ENCODE measurements around the gene LHFPL3.
A peak's percentile ranks its signal among the peaks of the same experiment; 100 is the strongest.
"Not testable (repeated sequence)": the region's sequence is repeated elsewhere in the genome, so short reads cannot be mapped to it uniquely, and the experiment has no call there.

The LHFPL3 gene

GRCh38 chr7:104328296-104328969 is at the start of gene LHFPL3:
TSS of gene LHFPL3 (plus strand) at chr7:104328603.
- DNase-seq: peak; percentile 16

DNA sequence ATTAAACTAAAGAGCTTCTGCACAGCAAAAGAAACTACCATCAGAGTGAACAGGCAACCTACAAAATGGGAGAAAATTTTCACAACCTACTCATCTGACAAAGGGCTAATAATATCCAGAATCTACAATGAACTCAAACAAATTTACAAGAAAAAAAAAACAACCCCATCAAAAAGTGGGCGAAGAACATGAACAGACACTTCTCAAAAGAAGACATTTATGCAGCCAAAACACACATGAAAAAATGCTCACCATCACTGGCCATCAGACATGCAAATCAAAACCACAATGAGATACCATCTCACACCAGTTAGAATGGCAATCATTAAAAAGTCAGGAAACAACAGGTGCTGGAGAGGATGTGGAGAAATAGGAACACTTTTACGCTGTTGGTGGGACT is 46.7 kb upstream of the LHFPL3 start:
- not testable (repeated sequence) for DNase-seq

DNA sequence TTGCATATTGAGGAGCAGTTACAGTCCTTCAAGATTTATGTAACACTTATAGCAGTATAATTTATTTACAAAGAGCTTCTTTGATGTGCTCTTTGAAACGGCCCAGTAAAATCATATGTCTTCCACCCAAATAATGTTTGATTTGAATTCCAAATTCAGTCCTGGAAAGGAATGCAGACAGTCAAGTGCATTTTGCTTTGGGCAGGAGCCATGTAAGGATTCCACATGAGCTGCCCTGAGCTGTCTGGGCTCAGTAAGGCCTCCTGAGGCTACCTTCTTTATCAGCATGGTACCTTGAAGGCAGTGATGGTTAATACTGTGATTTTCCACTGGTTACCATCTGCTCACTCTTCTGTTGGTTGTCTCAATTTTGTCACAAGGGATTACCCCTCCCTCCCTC is 41.6 kb upstream of the LHFPL3 start:
- no peak for DNase-seq

DNA sequence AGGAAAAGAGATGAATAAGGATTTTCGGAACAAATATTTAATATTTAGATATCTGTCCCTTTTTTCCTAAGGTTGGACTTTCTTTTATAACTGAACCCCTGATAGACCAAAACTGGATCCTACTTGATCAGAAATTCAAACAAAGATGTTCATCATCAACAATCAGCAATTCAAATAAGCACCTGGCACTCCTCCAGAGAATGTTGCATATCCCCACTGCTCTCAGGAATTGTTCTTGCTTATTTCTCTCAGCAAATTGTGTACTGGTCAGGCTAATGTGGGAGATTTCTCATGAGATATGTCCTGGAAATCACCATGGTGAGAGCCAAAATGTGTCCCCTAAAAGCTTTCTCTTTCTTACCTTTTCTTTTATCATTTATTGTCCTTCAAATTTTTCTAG is 40.3 kb upstream of the LHFPL3 start:
- DNase-seq: no peak

DNA sequence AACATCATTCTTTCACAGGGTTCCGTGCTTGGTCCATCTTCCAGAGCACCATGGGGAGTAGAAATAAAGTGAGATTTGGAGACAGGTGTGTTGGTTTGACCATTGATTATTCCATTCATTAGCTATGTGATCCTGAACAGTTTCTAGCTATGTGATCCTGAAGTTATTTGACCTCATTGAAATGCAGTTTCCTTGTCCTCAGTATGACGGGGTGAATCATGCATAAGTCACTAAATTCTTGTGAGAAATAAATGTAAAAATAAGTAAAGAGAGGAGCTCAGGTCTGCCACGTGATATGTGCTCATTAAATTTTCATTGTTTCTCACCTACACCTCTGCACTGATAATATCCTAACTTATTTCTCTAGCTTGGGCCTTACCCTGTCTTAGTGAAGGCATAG is 34.1 kb upstream of the LHFPL3 start:
- no peak for DNase-seq

DNA sequence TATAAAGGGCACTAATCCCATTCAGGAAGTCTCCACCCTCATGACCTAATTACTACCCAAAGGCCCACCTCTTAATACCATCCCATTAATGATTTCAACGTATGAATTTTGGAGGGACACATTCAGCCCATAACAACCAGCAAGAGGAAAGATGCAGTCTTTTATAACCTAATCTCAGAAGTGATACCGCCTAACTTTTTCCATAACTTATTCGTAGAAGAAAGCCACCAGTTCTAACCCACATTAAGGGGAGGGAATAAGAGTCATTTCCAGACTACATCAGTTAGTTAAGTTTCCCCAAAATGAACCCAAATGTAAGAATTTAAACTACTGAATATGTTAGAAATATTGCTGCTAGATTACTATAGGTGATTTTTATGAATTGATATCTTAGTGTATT is 32.1 kb upstream of the LHFPL3 start:
- no peak for DNase-seq

DNA sequence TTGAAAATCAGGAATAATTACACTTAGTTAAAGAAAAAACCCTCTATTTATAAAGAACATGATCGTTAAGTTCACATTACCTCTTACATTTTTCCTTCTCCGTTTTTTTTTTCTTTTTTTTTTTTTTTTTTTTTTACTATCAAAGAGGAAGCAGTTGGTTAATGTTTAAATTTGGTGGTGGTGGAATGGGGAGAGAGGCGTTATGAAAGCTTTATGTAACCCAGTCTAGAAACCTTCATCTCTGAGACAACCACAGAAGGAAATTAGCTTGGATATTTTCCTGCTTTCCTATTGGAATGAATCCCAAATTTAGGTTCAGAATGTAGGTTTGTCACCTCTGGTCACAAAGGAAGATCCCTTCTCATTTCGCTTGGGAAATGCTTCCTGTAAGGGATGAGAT is 31.5 kb upstream of the LHFPL3 start:
- no peak for DNase-seq

DNA sequence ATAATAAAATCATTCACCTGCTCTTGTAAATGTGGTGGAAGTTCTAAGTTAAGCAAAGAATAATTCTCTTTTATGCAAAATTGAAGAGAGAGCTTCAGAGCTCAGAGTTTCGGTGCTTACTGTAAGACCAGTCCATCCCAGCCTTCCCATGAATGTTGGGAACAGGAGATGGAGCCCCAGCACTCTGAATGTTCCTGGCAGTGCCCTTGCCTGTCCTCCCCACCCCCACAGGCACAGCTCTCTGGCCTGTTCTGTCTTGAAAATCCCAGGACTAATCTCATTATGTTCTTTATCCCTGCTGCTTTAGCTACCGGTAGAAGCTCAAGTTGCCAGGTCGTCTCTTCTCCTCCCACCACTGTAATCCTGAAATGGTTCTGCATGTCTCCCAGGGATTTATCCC is 29.1 kb upstream of the LHFPL3 start:
- no peak for DNase-seq

- DNase-seq: no peak
These were observed 28.6 kb upstream of the LHFPL3 start for GRCh38 chr7:104299777-104300176.

DNA sequence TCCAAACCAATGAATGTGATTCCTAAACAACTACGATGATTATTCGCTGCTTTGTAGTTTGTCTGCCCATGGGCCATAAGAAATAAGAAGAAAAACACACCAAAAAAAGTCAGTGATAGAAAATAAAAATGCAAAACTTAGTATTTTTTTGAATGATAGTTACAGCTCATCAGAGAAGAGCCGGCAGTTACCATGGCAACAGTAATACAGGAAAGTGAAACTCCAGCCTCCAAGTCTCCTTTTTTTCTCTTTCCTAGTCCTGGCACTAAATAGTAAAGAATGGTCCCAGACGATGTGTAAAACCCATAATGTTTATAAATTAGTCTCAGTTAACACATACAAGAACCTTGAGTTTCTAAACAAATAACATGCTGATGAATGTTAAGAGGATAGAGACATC is 21.6 kb upstream of the LHFPL3 start:
- DNase-seq: no peak

- no peak for DNase-seq
These were observed 10.3 kb upstream of the LHFPL3 start for GRCh38 chr7:104317948-104318629.

DNA sequence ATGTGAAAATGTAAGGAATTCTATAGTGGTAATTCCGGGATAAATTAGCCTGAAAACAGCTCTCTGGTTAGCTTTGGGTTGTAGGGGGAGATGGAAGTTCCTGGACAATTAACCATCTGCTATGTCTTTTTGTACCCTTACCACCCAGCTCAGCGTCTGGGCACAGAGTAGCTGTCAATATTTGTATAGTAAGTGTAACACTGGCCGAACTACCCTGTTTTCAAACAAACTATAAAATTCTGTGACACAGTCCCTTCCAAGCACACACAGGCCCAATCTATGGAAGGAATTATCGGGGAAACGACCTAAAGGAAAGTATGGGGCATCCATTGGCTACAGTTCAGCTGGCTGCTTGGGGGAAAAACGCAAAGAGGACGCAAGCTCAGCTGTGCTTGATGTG is 869 bp upstream of the LHFPL3 start:
- no peak for DNase-seq

DNA sequence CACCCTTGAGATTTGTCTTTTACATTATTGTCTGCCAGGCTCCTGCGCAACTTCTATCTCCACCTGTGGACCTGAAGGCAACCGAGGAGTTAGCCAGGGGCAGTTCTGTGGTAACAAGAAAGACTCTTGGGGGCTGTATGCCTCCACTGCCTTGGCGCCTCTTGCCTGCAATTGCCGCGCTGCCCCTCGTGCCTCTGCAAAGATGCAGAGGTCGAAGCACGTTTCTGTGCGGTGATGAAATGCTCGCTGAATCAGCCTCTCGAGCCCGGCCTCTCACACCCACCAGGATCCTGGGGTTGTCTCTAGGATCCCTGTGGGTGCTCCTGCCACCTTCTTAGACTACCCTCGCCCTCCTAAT is 486 bp upstream of the LHFPL3 start:
- DNase-seq: no peak

DNA sequence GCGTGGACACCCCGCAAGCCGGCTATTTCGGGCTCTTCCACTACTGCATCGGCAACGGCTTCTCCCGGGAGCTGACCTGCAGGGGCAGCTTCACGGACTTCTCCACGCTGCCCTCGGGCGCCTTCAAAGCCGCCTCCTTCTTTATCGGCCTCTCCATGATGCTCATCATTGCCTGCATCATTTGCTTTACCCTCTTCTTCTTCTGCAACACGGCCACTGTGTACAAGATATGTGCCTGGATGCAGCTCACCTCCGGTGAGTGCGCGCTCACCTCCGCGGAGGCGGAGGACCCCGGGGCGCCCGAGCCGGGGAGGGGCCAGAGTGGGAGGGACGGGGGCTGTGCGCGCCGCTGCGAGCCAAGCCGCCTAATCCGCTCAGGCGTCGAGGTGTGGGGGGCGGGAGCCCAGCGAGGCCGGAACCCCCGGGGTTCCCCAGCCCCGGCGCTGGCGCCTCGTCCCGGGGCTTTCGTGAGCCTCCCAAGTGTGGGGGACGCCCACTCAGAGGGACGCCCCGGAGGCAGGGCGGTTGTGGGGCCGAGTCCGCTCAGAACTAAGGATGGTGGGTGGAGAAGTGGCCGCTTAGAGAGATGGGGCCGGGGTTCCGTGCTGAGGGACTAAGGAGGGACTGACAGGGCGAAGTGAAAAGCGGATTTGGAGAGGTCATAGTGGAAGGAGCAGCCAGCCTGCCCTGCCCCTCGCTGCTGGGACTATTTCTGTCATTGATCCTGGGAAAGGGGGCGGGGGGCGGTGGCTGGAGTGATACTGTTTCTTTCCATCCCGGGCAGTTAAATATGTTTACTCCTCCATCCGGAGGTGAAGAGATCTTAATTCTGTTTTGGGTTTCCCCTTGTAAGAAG is 795 bp downstream of the LHFPL3 start:
- DNase-seq: no peak

GRCh38 chr7:104341546-104341945 is 13.1 kb downstream of the LHFPL3 start:
- no peak for DNase-seq

- DNase-seq: no peak
These were observed 24.3 kb downstream of the LHFPL3 start for GRCh38 chr7:104352736-104353135.

DNA sequence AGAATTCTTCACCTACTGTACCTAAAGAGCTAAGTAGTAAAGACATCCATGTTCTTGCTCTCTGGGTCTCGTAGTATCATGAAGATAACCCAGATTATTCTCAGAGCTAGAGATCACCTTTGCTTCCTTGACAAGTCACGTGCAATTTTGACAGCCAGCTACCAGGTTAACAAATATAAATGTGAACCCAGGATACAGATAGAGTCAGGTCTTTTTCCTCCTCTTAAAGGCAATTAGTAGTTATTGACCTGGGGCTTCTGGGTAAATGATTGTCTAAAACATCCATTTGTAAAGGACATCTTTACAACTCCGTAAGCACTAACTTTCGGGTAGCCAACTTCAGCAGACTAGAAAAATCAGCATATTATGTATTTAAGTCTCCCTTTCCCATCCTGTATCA is 28.8 kb downstream of the LHFPL3 start:
- DNase-seq: no peak

DNA sequence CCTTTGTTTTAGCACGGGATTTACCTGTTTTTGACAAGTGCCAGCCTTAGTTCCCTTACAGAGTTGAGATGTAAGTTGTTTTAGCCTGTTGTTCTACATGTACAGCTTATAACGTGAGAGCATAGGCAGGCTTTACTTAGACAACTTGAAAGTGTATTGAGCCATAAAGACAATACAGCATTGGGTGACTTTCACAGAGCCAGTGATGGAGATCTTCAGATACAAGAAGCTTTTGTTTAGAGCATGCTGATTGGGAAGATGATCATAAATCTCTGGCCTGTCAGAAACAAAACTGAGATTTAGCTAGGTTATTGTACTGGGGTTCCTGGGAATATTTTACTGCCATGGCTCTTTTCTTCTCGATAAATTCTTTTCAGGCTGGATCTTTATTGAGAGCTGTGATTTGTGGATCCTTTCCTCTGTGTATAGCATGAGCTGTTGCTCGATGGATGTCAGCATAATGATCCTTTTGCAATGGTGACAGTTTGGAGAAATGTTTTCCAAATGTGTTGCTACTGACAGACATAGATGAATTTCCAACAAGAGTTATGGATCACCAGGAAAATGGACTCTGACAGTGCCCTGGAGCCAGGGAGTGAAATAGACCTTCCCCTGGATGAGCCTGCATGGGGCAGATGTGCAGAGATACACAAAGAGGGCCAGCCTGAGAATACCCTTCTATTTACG is 30.2 kb downstream of the LHFPL3 start:
- peak; percentile 24 for DNase-seq

DNA sequence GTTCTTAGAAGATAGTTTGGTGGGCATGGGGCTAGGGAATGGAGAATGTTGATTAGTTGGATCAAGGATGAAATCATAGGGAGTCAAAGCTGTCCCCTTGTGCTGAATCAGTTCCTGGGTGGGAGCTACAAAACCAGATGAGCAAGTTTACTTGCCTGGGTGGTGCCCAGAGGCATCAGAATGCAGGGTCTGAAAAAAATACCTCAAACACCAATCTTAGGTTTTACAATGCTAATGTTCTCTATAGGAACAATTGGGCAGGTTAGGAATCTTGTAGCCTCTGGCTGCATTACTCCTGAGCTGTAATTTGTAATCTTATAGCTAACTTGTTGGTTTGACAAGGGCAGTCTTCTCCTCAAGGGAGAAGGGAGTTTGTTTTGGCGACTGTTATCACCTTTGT is 34.4 kb downstream of the LHFPL3 start:
- no peak for DNase-seq

- no peak for DNase-seq
These were observed 35.0 kb downstream of the LHFPL3 start for GRCh38 chr7:104363355-104363754.

GRCh38 chr7:104366390-104366789 is 38.0 kb downstream of the LHFPL3 start:
- peak; percentile 11 for DNase-seq

DNA sequence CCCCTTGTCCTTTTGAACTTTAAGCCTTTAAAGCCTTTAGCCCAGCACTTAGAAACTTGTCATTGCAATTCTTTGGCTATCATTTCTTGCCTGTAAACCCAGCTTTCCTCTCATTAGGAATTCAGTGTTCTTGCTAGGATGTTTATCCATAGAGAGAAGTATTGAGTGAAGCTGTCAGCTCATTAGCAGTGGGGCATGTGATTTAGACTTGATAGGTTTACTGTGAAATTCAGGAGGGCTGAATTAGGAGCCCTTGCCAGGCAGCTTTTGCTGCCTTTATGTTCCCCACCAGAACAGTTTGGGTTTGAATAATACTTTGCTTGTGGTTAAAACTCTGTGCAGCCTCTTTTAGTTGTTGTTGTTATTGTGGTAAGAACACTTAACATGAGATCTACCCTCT is 39.5 kb downstream of the LHFPL3 start:
- DNase-seq: no peak

GRCh38 chr7:104371216-104371979 is 43.0 kb downstream of the LHFPL3 start:
- no peak for DNase-seq

Data from DMS79 (cell line).